C4-2B (cell line): ENCODE measurements around the gene HELZ.

Source experiments
- CTCF ChIP-seq: fragments of 450-650 bp; conservative IDR thresholded peaks from 2 replicates; pipeline ENCODE4 v1.5.1; 2017; ENCODE audit warnings: mild to moderate bottlenecking
- ZFX ChIP-seq: fragments of 450-650 bp; IDR thresholded peaks from 2 replicates; pipeline ENCODE4 v1.6.1; 2017

GRCh38 chr17:67066717-67067116, 178.3 kb downstream of the HELZ start:
- TF ChIP-seq CTCF, result no peak
- TF ChIP-seq ZFX, result no peak
